KOPT-K1 (cell line): Measurements from ENCODE around the gene RNF38.
"Not testable (repeated sequence)": the region's sequence is repeated elsewhere in the genome, so short reads cannot be mapped to it uniquely, and the experiment has no call there.

Experiments used
- H3K27ac ChIP-seq: fragments of 200-600 bp; sonication (generic); 2 replicates; pipeline ENCODE4 v1.5.1; 2016; ENCODE audit warnings: antibody characterized with exemption, mild to moderate bottlenecking, low read depth, low read length; ENCODE audit not compliant: poor library complexity, severe bottlenecking
- H3K36me3 ChIP-seq: fragments of 200-600 bp; sonication (generic); 2 replicates; pipeline ENCODE4 v1.5.1; 2017; ENCODE audit warnings: antibody characterized with exemption, mild to moderate bottlenecking, low read length, moderate library complexity; ENCODE audit not compliant: insufficient read depth
- H3K9me3 ChIP-seq: fragments of 200-600 bp; sonication (generic); 2 replicates; pipeline ENCODE4 v1.5.1; 2017; ENCODE audit warnings: antibody characterized with exemption, low read length, mild to moderate bottlenecking; ENCODE audit not compliant: insufficient read depth, poor library complexity, severe bottlenecking

RNF38 gene

DNA sequence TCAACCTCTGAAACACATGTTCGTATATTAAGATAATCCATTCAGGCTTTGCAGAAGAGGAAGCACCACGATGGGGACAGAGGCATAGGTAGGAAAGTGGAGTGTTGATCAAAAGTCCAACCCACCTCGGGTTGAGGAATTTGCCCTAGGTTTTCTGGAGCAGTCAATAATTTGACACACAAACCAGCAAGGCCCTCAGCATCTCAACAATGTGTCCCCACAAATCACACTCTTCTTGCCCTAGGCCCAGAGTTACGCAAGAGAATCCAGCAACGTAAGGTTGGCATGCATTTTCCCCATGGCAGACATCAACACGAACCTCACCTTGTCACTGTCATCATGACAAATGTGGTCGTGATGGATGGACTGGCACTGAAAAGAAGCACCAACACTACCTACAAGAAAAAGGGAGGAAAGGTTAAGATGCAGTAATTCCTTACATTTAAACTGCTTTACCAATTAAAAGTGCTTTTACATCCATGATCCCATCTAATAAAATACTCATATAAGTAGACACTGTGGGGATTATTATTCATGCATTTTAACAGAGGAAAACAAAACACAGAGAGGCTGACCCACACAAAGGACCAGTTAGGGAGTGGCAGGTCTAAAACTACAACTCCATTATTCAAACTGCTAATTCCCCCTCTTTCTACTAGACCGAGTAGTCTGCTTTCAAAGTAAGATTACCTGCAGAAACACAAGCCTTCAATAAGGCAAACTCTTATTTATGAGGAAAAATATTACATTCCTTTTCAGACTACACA lies 24.4 kb upstream of the RNF38 start:
- Histone ChIP-seq H3K27ac (no peak overlapping the region), H3K36me3 (peaks cover 9% of the 10 kb centered on the region), H3K9me3 (no peaks in the 10 kb centered on the region)

- Histone ChIP-seq H3K36me3 (peaks cover 9% of the 10 kb centered on the region), H3K9me3 (no peaks in the 10 kb centered on the region), H3K27ac (no peak overlapping the region)
Observed at GRCh38 chr9:36423206-36423605, 23.1 kb upstream of the RNF38 start.

- Histone ChIP-seq H3K9me3 (no peaks in the 10 kb centered on the region), H3K27ac (no peak overlapping the region), H3K36me3 (peaks cover 22% of the 10 kb centered on the region)
Observed at GRCh38 chr9:36416890-36417289, 16.8 kb upstream of the RNF38 start.

GRCh38 chr9:36415822-36416525 lies 15.9 kb upstream of the RNF38 start:
- H3K36me3 ChIP-seq, result peaks cover 18% of the 10 kb centered on the region
- no peak overlapping the region for H3K27ac ChIP-seq
- H3K9me3 ChIP-seq, result no peaks in the 10 kb centered on the region

- not testable (repeated sequence) for H3K27ac ChIP-seq, H3K9me3 ChIP-seq, H3K36me3 ChIP-seq
Observed at GRCh38 chr9:36411410-36411809, 11.3 kb upstream of the RNF38 start.

GRCh38 chr9:36409076-36409475 lies 9.0 kb upstream of the RNF38 start:
- H3K9me3 ChIP-seq, H3K27ac ChIP-seq, H3K36me3 ChIP-seq: not testable (repeated sequence)

DNA sequence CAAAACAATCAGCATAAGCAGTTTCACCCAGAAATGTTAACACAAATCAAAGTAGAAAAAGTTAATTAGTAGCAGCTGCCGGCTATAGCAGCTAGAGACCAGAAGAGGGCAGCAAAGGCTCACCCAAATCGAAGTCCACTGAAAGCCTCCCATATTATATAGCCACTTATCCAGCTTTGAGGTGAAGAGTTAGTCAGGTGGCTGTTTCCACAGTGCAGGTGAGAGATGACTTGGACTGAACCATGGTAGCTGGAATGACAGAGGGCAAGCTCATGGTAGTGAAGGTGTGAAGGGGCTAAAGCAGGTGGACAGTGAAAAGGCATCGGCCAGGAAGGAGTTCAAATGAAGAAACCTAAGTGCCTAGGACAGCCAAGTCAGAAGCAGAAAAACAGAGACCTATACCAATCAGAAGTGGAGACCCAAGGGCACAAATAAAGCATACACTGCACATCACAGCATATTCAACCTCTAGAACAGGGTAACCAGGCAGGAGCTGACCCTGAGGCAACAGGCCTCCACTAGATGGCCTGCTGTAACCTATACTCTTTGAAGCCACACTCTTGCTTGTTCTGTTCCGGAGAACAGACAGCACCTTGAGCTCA lies 7.2 kb upstream of the RNF38 start:
- Histone ChIP-seq H3K27ac (no peak overlapping the region), H3K9me3 (no peaks in the 10 kb centered on the region), H3K36me3 (no peaks in the 10 kb centered on the region; the same call in 1 of the 2 replicates)

- Histone ChIP-seq H3K36me3 (no peaks in the 10 kb centered on the region), H3K27ac (no peak overlapping the region), H3K9me3 (no peaks in the 10 kb centered on the region)
Observed at GRCh38 chr9:36402536-36402935, 2.5 kb upstream of the RNF38 start.

DNA sequence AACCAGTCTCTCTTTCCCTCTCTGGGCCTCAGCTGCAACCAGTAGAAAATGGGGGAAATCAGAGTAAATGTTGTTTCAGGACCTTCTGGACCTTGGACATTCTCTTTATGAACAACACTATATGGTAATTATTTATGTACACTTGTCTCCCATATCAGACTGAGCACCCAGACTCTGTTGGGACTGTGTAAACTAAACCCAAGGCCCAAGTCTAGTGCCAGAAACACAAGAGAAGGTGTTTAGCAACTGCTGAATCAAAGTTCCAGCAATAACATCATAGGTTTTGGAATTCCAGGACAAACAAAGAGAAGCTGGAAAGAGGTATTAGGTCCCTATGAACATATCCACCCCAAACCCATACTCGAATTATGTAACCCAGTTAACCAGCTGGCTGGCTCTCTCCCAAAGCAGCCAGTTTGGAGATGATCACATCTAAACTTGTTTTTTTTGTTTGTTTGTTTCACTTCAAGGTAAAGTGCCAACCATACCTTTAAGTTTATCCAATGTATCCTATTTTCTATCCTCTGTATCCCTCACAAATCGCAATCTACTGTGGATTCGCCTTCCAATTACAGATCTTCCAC lies 1.9 kb upstream of the RNF38 start:
- Histone ChIP-seq H3K9me3 (no peaks in the 10 kb centered on the region), H3K27ac (no peak overlapping the region), H3K36me3 (no peaks in the 10 kb centered on the region)

- Histone ChIP-seq H3K27ac (peak overlapping the region; percentile 87), H3K9me3 (no peaks in the 10 kb centered on the region), H3K36me3 (no peaks in the 10 kb centered on the region)
Observed at GRCh38 chr9:36401164-36401740, 1.2 kb upstream of the RNF38 start.

GRCh38 chr9:36400332-36401163 lies 479 bp upstream of the RNF38 start:
- H3K36me3 ChIP-seq, result no peaks in the 10 kb centered on the region
- no peaks in the 10 kb centered on the region for H3K9me3 ChIP-seq
- H3K27ac ChIP-seq, result peak overlapping the region; percentile 87

DNA sequence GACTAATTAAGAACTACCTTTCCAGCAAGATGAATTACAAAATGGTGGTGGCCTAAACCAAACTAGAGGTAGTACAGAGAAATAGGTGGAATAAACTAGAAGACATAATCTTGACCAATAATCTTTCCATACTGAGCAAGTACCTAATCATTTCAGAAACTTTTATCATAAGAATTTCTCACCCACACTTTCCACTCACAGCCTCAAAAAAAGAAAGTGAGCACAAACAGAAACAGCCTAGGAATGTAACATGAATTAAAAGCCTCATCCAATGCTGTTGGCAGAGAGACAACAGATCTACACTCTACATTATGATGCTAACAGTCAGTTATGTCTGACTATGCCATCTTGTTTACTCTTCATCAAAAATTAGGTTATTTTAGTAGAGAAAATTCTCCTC lies 1.3 kb downstream of the RNF38 start:
- Histone ChIP-seq H3K27ac (no peak overlapping the region), H3K36me3 (peaks cover 2% of the 10 kb centered on the region; the same call in 1 of the 2 replicates), H3K9me3 (no peaks in the 10 kb centered on the region)

DNA sequence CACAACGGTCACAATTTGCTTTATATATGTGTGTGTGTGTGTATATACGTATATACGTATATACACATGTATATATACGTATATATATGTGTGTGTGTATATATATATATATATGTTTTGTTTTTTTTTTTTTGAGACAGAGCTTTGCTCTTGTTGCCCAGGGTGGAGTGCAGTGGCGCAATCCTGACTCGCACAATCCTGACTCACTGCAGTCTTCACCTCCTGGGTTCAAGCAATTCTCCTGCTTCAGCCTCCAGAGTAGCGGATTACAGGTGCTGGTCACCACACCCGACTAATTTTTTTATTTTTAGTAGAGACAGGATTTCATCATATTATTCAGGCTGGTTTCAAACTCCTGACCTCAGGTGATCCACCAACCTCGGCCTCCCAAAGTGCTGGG lies 3.1 kb downstream of the RNF38 start:
- H3K27ac ChIP-seq, result no peak overlapping the region
- no peaks in the 10 kb centered on the region for H3K9me3 ChIP-seq
- H3K36me3 ChIP-seq, result peaks cover 15% of the 10 kb centered on the region

GRCh38 chr9:36392489-36392888 lies 7.6 kb downstream of the RNF38 start:
- no peak overlapping the region for H3K27ac ChIP-seq
- H3K9me3 ChIP-seq, result no peaks in the 10 kb centered on the region
- H3K36me3 ChIP-seq, result peaks cover 52% of the 10 kb centered on the region
